Measurements from ENCODE around the gene CYP27C1.

- no peak for TF ChIP-seq EP300 (IDR thresholded peaks at IDR 0.05; ENCODE audit: low read depth)
- no peak for TF ChIP-seq CTCF (IDR thresholded peaks at IDR 0.05)
These were observed 74.7 kb downstream of the CYP27C1 start for GRCh38 chr2:127145280-127145895.
